HG03520 (cell line): ENCODE data around the gene KASH5.
"Not testable (repeated sequence)": the region's sequence is repeated elsewhere in the genome, so short reads cannot be mapped to it uniquely, and the experiment has no call there.

Experiments
- ATAC-seq: cut with Tn5 transposase; IDR thresholded peaks from one replicate; pipeline ENCODE4 v1.9.1; 2021; ENCODE audit warnings: mild to moderate bottlenecking, moderate library complexity; ENCODE audit not compliant: unreplicated experiment

The KASH5 gene

GRCh38 chr19:49453757-49454240 is 65.8 kb downstream of the KASH5 start:
- no peak for ATAC-seq

DNA sequence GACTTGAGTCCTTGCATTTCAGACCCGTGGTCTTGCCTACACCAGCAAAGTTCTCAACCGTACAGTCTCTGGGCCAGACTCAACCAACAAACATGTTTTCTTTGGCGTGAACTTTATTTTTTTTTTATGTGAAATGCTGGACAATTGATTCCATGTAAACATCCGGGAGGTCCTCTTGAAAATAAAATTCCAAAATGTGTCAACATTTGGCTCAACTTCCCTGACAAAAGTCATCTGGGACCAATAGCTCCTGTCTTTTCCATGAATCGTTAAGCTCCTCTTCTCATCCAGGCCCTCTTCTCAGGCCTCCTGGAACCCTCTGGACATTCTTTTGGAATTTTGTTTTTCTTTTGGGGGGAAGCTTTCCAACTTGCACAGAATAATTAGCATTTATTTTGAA is 67.7 kb downstream of the KASH5 start:
- ATAC-seq, result no peak

DNA sequence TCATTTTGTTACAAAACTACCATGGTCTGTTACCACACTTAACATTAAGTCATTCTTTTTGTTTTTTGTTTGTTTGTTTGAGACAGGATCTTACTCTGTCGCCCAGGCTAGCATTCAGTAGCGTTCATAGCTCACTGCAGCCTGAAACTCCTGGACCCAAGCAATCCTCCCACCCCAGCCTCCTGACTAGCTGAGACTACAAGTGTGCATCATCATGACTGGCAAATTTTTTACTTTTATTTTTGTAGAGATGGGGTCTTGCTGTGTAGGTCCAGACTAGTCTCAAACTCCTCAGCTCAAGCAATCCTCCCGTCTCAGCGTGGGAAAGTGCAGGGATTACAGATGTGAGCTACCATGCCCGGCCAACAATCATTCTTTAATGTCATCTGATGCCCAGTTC is 68.3 kb downstream of the KASH5 start:
- ATAC-seq, result no peak

GRCh38 chr19:49458567-49458903 is 70.5 kb downstream of the KASH5 start:
- no peak for ATAC-seq

DNA sequence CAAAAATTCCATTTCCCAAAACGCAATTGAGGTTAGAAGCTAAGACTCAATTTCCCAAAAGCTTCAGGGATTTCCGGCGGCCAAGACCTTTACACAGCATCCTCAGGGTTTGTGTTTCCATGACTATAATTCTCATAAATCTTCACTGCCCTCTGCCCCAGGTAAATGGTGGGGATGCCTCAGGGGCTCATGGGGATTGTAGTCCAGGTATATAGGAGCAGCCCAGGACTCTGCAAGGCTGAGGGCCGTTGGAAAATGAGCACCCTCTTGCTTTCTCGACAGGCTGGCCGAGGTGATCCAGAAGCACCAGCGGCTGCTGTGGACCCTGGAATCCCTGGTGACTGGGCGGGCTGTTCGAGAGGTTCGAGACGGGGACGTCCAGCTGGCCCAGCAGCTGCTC is 71.3 kb downstream of the KASH5 start:
- no peak for ATAC-seq

GRCh38 chr19:49461130-49461529 is 73.1 kb downstream of the KASH5 start:
- not testable (repeated sequence) for ATAC-seq

DNA sequence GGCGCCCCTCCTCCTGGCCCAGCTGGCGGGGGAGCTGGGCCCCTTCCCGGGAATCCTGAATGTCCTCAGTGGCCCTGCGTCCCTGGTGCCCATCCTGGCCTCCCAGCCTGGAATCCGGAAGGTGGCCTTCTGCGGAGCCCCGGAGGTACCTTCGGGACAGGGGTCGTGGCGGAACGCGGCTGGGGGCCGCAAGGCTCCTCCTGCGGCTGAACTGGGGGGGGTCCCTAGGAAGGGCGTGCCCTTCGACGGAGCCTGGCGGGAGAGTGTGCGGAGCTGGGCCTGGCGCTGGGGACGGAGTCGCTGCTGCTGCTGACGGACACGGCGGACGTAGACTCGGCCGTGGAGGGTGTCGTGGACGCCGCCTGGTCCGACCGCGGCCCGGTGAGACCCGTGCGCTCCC is 73.6 kb downstream of the KASH5 start:
- ATAC-seq, result no peak

DNA sequence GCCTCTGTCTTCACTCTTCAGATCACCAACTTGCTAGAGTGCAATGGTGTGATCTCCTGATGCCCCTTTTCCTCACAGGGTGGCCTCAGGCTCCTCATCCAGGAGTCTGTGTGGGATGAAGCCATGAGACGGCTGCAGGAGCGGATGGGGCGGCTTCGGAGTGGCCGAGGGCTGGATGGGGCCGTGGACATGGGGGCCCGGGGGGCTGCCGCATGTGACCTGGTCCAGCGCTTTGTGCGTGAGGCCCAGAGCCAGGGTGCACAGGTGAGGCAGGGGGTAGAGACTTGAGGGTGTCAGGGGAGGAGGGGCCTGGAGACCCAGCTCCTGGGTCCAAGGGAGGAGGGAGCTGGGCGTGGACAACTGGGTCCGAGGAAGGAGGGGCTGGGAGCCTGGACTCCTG is 74.4 kb downstream of the KASH5 start:
- no peak for ATAC-seq

DNA sequence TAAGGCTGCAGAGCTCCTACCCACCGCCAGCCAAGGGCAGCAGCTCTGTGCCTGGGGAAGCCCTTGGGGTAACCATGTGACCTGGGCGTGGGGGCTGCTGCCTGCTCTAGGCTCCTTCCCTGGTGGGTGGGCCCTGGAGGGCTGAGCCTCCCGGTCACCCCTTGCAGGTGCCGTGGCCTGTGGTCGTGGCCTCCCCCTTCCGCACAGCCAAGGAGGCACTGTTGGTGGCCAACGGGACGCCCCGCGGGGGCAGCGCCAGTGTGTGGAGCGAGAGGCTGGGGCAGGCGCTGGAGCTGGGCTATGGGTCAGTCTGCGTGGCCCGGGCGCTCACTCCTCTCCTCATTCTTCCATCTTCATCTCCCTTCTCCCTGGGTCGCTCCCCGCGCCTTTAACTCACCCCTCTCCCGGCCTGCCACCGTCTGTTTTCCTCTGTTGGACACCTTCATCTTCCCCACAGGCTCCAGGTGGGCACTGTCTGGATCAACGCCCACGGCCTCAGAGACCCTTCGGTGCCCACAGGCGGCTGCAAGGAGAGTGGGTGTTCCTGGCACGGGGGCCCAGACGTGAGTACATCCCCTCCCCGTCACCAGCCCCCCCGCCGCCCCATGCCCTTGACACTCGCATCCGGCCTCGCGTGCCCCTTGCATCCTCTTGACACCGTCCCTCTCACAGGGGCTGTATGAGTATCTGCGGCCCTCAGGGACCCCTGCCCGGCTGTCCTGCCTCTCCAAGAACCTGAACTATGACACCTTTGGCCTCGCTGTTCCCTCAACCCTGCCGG is 76.1 kb downstream of the KASH5 start:
- ATAC-seq, result no peak

DNA sequence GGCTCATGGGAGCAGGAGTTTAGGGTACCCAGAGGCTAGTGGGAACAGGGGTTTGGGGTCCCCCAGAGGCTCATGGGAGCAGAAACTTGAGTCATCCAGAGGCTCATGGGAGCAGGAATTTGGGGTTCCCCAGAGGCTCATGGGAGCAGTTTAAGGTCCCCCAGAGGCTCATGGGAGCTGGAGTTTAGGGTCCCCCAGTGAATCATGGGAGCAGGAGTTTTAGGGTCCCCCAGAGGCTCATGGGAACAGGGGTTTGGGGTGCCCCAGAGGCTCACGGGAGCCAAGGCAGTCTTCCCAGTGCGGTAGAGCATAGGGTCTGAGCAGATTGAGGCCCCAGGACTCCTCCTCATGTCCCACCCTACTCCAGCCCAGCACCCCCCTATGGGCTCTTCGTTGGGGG is 77.3 kb downstream of the KASH5 start:
- ATAC-seq, result no peak
